ENCODE measurements around the gene HOXA3. TPM values are rescaled to one million over a fixed set of nuclear protein-coding genes. Genes with fewer than 3 reads are reported as not detected.

Gene HOXA3
- total RNA-seq, 1 experiment from 2014 or later = 30.2 TPM

DNA sequence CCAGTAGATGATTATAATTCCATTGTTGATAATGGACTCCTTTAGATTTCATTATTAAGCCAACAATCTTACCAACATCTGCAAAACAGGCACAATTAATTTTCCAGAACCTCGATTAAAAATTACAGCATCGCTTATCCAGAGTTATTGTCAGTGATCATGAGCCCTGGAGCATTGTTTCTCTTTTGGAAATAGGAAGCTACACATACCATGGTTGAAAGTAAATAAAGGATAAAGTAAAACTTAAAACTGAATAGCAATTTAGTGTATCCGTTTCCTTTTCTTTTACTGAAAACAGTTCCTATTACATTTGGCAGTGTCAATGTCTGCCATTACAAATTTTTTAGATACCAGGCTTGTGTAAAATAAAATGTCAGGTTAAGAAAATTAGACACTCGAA is 40.0 kb downstream of the HOXA3 start:
- TF ChIP-seq POLR2AphosphoS5 (IDR thresholded peaks at IDR 0.05; ENCODE audit: low read depth, low read length) (no peak), SIN3A (IDR thresholded peaks at IDR 0.05; ENCODE audit: borderline replicate concordance, insufficient read depth, low read depth, low read length) (no peak)
- TF ChIP-seq, protein P1, sequence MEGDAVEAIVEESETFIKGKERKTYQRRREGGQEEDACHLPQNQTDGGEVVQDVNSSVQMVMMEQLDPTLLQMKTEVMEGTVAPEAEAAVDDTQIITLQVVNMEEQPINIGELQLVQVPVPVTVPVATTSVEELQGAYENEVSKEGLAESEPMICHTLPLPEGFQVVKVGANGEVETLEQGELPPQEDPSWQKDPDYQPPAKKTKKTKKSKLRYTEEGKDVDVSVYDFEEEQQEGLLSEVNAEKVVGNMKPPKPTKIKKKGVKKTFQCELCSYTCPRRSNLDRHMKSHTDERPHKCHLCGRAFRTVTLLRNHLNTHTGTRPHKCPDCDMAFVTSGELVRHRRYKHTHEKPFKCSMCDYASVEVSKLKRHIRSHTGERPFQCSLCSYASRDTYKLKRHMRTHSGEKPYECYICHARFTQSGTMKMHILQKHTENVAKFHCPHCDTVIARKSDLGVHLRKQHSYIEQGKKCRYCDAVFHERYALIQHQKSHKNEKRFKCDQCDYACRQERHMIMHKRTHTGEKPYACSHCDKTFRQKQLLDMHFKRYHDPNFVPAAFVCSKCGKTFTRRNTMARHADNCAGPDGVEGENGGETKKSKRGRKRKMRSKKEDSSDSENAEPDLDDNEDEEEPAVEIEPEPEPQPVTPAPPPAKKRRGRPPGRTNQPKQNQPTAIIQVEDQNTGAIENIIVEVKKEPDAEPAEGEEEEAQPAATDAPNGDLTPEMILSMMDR (IDR thresholded peaks at IDR 0.05) = no peak
- H3K9me3 ChIP-seq (ENCODE audit: control insufficient read depth, insufficient read depth, low read depth, low read length) = no peaks in the 10 kb centered on the region
- DNase-seq (ENCODE audit: low read depth, low spot score) (no peak), ATAC-seq (no peak)
- H3K27me3 ChIP-seq (ENCODE audit: control insufficient read depth, insufficient read depth, low read length) = no peaks in the 10 kb centered on the region
- ChIA-PET CTCF (no interaction called here), POLR2A (no interaction called here)
- in situ Hi-C loops (cut with HindIII; ENCODE audit: low pct_unique_long_range_greater_than_20kb, low sequenced_read_pairs) = no loop called here
- peaks cover 49% of the 10 kb centered on the region for H3K4me1 ChIP-seq (ENCODE audit: control insufficient read depth, insufficient read depth, low read length)
- H3K27ac ChIP-seq (ENCODE audit: low read length) = peak overlapping the region; percentile 100
- H3K4me3 ChIP-seq (ENCODE audit: low read depth in 2 of 2, low read length in 2 of 2) = peak overlapping the region; percentile 77 to 92; a peak in 3 of 4 replicates
- no TSS peak for BruUV-seq (replicated peaks)
- intact Hi-C loops (cut with micrococcal nuclease; ENCODE audit: unreplicated experiment) = no loop called here
- no peaks in the 10 kb centered on the region for H3K36me3 ChIP-seq (ENCODE audit: control insufficient read depth, insufficient read depth, low read length)

DNA sequence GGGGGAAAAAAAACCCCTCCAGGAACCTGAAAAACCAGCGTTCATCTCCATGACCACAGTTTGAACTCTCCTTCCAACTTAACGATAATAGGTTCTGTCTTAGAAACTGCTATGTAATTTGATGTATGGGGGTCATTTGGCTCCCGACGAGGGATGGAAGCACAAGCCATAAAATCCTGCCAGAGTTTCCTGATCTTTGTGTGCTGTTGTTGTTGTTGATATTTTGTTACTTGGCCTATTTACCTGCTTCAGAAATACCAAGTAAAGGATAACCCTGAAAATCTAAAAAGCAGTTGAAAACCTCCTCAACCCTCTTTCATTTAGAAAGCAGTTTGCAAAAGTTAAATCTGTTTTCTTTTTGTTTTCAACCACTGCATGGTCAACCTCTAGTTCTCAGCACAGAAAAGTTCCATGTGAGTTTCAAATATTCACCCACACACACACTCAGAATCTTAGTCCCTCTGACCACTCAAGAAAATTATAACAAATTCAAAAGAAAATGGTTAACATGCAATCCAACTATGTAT is 40.6 kb downstream of the HOXA3 start:
- Histone ChIP-seq H3K4me1 (ENCODE audit: control insufficient read depth, insufficient read depth, low read length) (peaks cover 43% of the 10 kb centered on the region), H3K9me3 (ENCODE audit: control insufficient read depth, insufficient read depth, low read depth, low read length) (no peaks in the 10 kb centered on the region), H3K27me3 (ENCODE audit: control insufficient read depth, insufficient read depth, low read length) (no peaks in the 10 kb centered on the region), H3K36me3 (ENCODE audit: control insufficient read depth, insufficient read depth, low read length) (0 out of 2 replicates have a peak, but pooled peaks cover under 1% of the 10 kb centered on the region), H3K4me3 (ENCODE audit: low read depth in 2 of 2, low read length in 2 of 2) (peak overlapping the region; percentile 77 to 92), H3K27ac (ENCODE audit: low read length) (peak overlapping the region; percentile 100)
- CTCF ChIA-PET = no interaction called here
- DNase-seq (ENCODE audit: low read depth, low spot score) = no peak
- in situ Hi-C loops (cut with HindIII; ENCODE audit: low pct_unique_long_range_greater_than_20kb, low sequenced_read_pairs) = no loop called here
- TF ChIP-seq, protein P1 (IDR thresholded peaks at IDR 0.05) = no peak
- TF ChIP-seq SIN3A (IDR thresholded peaks at IDR 0.05; ENCODE audit: borderline replicate concordance, insufficient read depth, low read depth, low read length) = 0 out of 2 replicates have a peak, but pooled peaks have one; percentile 44
- ATAC-seq = no peak
- intact Hi-C loops (cut with micrococcal nuclease; ENCODE audit: unreplicated experiment) = no loop called here
- POLR2A ChIA-PET = no interaction called here
- TSS peak; percentile 70 for BruUV-seq (replicated peaks)

DNA sequence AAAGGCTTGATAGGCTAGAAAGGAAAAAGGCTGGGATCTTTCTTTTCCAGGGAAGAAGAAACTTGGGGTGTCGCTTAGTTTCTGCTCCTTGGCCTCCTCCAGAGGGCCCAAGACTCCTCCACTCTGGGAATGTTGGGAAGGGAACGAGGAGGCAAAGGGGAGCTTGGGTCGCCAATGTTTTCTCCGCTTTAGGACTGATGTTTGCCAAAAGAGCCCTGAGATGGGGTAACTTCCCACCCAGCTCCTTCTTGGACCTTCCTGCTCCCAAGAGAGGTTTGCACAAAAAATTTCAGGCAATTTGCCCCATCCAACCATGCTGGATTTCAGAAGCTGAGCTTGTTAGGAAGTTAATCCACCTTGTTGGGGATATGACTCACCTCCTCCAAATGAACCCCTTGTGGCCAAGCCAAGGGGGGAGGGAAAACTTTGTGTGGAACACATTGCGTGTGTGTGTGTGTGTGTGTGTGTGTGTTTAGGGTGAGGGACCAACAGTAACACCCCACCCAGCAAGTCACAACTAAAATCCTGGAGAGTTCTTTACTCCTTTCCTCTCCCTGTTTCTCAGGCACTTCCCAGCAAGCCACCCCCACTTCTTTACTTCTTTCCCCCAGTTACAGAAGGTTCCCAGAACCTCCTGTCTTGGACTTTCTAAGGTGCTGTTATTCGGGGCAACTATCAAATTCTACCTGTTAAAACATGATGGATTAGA is 41.2 kb downstream of the HOXA3 start:
- no TSS peak for BruUV-seq (replicated peaks)
- in situ Hi-C loops (cut with HindIII; ENCODE audit: low pct_unique_long_range_greater_than_20kb, low sequenced_read_pairs) (no loop called here), intact Hi-C loops (cut with micrococcal nuclease; ENCODE audit: unreplicated experiment) (no loop called here)
- TF ChIP-seq, protein P2, sequence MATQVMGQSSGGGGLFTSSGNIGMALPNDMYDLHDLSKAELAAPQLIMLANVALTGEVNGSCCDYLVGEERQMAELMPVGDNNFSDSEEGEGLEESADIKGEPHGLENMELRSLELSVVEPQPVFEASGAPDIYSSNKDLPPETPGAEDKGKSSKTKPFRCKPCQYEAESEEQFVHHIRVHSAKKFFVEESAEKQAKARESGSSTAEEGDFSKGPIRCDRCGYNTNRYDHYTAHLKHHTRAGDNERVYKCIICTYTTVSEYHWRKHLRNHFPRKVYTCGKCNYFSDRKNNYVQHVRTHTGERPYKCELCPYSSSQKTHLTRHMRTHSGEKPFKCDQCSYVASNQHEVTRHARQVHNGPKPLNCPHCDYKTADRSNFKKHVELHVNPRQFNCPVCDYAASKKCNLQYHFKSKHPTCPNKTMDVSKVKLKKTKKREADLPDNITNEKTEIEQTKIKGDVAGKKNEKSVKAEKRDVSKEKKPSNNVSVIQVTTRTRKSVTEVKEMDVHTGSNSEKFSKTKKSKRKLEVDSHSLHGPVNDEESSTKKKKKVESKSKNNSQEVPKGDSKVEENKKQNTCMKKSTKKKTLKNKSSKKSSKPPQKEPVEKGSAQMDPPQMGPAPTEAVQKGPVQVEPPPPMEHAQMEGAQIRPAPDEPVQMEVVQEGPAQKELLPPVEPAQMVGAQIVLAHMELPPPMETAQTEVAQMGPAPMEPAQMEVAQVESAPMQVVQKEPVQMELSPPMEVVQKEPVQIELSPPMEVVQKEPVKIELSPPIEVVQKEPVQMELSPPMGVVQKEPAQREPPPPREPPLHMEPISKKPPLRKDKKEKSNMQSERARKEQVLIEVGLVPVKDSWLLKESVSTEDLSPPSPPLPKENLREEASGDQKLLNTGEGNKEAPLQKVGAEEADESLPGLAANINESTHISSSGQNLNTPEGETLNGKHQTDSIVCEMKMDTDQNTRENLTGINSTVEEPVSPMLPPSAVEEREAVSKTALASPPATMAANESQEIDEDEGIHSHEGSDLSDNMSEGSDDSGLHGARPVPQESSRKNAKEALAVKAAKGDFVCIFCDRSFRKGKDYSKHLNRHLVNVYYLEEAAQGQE (IDR thresholded peaks at IDR 0.05; ENCODE audit: insufficient read depth in 1 of 2, low read depth in 2 of 2, low read length in 1 of 2) = no peak
- TF ChIP-seq TCF7L2 (IDR thresholded peaks at IDR 0.05; ENCODE audit: low read depth, low read length) (no peak), SIN3A (IDR thresholded peaks at IDR 0.05; ENCODE audit: borderline replicate concordance, insufficient read depth, low read depth, low read length) (no peak; the same call in 1 of the 2 replicates), POLR2AphosphoS5 (IDR thresholded peaks at IDR 0.05; ENCODE audit: low read depth, low read length) (peak; percentile 8; the same call in 1 of the 2 replicates)
- TF ChIP-seq, protein P1 (IDR thresholded peaks at IDR 0.05) = no peak
- Histone ChIP-seq H3K27ac (ENCODE audit: low read length) (peak overlapping the region; percentile 100), H3K27me3 (ENCODE audit: control insufficient read depth, insufficient read depth, low read length) (no peaks in the 10 kb centered on the region), H3K9me3 (ENCODE audit: control insufficient read depth, insufficient read depth, low read depth, low read length) (no peaks in the 10 kb centered on the region), H3K36me3 (ENCODE audit: control insufficient read depth, insufficient read depth, low read length) (0 out of 2 replicates have a peak, but pooled peaks cover 2% of the 10 kb centered on the region), H3K4me3 (ENCODE audit: low read depth in 2 of 2, low read length in 2 of 2) (peak overlapping the region; percentile 77 to 92), H3K4me1 (ENCODE audit: control insufficient read depth, insufficient read depth, low read length) (peaks cover 41% of the 10 kb centered on the region)
- DNase-seq (ENCODE audit: low read depth, low spot score) = no peak
- CTCF ChIA-PET = interaction anchor here (0.7 kb wide), 1 partner anchor 232 kb away, joined by 3 read pairs; no protein-coding TSS in a partner anchor
- no peak for ATAC-seq
- POLR2A ChIA-PET = interaction anchor here (0.6 to 0.8 kb wide), 5 partner anchors 9 to 531 kb away, joined by 3 to 4 read pairs (median 3); no protein-coding TSS in a partner anchor
